Lower leg skin (tissue), 3 donors: ENCODE measurements around the gene ADARB2.

ENCODE experiments used
- CTCF ChIP-seq, 3 donors: fragments of 450-650 bp; IDR thresholded peaks; one replicate each; pipeline ENCODE4 v1.5.1; 2016; ENCODE audit warnings: antibody characterized with exemption in 3 of 3, mild to moderate bottlenecking in 3 of 3, moderate library complexity in 2 of 3
- POLR2A ChIP-seq, 2 donors: fragments of 450-650 bp; IDR thresholded peaks; one replicate each; pipeline ENCODE4 v1.6.1; 2016 to 2017; ENCODE audit warnings: antibody characterized with exemption in 2 of 2, mild to moderate bottlenecking in 1 of 2, moderate library complexity in 1 of 2

DNA sequence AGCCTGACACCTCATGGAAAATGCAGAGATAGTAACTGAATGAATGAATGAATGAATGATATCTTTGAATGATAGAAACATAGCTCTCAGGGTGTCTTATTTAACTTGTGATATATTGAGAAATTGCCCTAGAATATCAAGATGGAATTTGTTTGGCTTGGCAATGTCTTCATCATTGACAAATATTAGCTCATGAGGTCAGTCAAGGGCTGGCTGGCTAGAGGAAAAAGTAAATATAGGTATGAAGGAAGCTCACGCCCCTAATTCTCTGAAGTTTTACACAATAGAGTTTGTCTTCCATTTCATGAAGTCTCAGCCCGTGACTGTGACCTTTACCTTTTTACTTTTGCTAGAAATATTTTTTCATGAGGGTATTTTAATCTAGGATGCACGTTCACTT is 305.2 kb downstream of the ADARB2 start:
- no peak for TF ChIP-seq CTCF (IDR thresholded peaks at IDR 0.05)
- no peak for TF ChIP-seq POLR2A (IDR thresholded peaks at IDR 0.05)
